ENCODE measurements around the gene HSPB7.

DNA sequence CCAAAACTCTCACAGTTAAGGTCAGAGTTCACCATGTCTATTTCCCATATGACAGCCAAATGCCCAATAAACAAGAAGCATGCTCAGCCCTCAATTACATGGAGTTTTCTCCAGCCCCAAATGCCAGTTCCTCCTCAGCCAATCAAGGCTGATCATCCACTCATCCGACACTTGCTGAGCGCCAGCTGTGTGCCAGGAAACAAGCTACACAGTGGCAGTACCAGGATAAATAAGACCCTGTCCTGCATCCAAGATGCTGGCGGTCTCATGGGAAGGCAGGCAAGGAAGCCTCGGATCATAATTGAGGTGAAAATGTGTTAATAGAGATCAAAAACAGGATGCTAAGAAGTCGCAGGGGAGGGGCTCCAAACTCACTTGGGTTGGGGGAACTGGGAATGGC, 49.7 kb downstream of the HSPB7 start:
- TF ChIP-seq, protein P1, sequence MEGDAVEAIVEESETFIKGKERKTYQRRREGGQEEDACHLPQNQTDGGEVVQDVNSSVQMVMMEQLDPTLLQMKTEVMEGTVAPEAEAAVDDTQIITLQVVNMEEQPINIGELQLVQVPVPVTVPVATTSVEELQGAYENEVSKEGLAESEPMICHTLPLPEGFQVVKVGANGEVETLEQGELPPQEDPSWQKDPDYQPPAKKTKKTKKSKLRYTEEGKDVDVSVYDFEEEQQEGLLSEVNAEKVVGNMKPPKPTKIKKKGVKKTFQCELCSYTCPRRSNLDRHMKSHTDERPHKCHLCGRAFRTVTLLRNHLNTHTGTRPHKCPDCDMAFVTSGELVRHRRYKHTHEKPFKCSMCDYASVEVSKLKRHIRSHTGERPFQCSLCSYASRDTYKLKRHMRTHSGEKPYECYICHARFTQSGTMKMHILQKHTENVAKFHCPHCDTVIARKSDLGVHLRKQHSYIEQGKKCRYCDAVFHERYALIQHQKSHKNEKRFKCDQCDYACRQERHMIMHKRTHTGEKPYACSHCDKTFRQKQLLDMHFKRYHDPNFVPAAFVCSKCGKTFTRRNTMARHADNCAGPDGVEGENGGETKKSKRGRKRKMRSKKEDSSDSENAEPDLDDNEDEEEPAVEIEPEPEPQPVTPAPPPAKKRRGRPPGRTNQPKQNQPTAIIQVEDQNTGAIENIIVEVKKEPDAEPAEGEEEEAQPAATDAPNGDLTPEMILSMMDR (IDR thresholded peaks at IDR 0.05; ENCODE audit: low read depth, low read length) = no peak
- TF ChIP-seq EZH2phosphoT487 (IDR thresholded peaks at IDR 0.05; ENCODE audit: low read depth) = no peak

Data from OCI-LY3 (cell line).